ENCODE data around the gene FBXL16. TPM values are rescaled to one million over a fixed set of nuclear protein-coding genes. Genes with fewer than 3 reads are reported as not detected.
A peak's percentile ranks its signal among the peaks of the same experiment; 100 is the strongest.
"Not testable (repeated sequence)": the region's sequence is repeated elsewhere in the genome, so short reads cannot be mapped to it uniquely, and the experiment has no call there.

The FBXL16 gene
- total RNA-seq, 1 donor from 2014 or later: 0.46 TPM

- DNase-seq (ENCODE audit: low read depth): no peak
Observed at GRCh38 chr16:747978-748746, 42.6 kb upstream of the FBXL16 start.

GRCh38 chr16:746637-747036, 41.0 kb upstream of the FBXL16 start:
- TF ChIP-seq CTCF (conservative IDR thresholded peaks at IDR 0.05; ENCODE audit: low read depth, low read length): no peak
- no peak overlapping the region for H3K4me3 ChIP-seq (ENCODE audit: low read depth, low read length)
- DNase-seq (ENCODE audit: low read depth): no peak

More at GRCh38 chr16:747978-748746, 42.6 kb upstream of the FBXL16 start:
- H3K4me3 ChIP-seq (ENCODE audit: low read depth, low read length): no peak overlapping the region
- TF ChIP-seq CTCF (conservative IDR thresholded peaks at IDR 0.05; ENCODE audit: low read depth, low read length): no peak

- H3K4me3 ChIP-seq (ENCODE audit: low read depth, low read length): no peak overlapping the region
- DNase-seq (ENCODE audit: low read depth): no peak
- TF ChIP-seq CTCF (conservative IDR thresholded peaks at IDR 0.05; ENCODE audit: low read depth, low read length): peak; percentile 67
Observed at GRCh38 chr16:745739-746138, 40.1 kb upstream of the FBXL16 start.

GRCh38 chr16:743794-744500, 38.3 kb upstream of the FBXL16 start:
- TF ChIP-seq CTCF (conservative IDR thresholded peaks at IDR 0.05; ENCODE audit: low read depth, low read length): peak; percentile 23
- DNase-seq (ENCODE audit: low read depth): no peak
- H3K4me3 ChIP-seq (ENCODE audit: low read depth, low read length): no peak overlapping the region

GRCh38 chr16:742894-743293, 37.3 kb upstream of the FBXL16 start:
- not testable (repeated sequence) for H3K4me3 ChIP-seq (ENCODE audit: low read depth, low read length); DNase-seq (ENCODE audit: low read depth)

GRCh38 chr16:741986-742629, 36.5 kb upstream of the FBXL16 start:
- TF ChIP-seq CTCF (conservative IDR thresholded peaks at IDR 0.05; ENCODE audit: low read depth, low read length): no peak
- no peak overlapping the region for H3K4me3 ChIP-seq (ENCODE audit: low read depth, low read length)
- DNase-seq (ENCODE audit: low read depth): no peak

- H3K4me3 ChIP-seq (ENCODE audit: low read depth, low read length): peak within 1 kb of the TSS; percentile 72
- no peak for DNase-seq (ENCODE audit: low read depth)
- TF ChIP-seq CTCF (conservative IDR thresholded peaks at IDR 0.05; ENCODE audit: low read depth, low read length): peak; percentile 65
Observed at GRCh38 chr16:740764-741505, 35.3 kb upstream of the FBXL16 start, which contains the start of gene CIAO3. Gene CIAO3, minus strand, starts transcription at chr16:740997. Its CDS starts 12 bp downstream, at chr16:740985.
